HEK293 (cell line): Measurements from ENCODE around the gene KREMEN1.

Source experiments
- BCL11B ChIP-seq: fragments of 450-650 bp; formaldehyde crosslinking; IDR thresholded peaks from 2 replicates; pipeline ENCODE4 v1.5.1; 2016; ENCODE audit warnings: low read depth, missing biosample characterization, missing genetic modification characterization
- FEZF1 ChIP-seq: fragments of 450-650 bp; formaldehyde crosslinking; IDR thresholded peaks from 2 replicates; pipeline ENCODE4 v1.5.1; 2016; ENCODE audit warnings: missing biosample characterization, missing genetic modification characterization
- GLIS2 ChIP-seq: fragments of 450-650 bp; formaldehyde crosslinking; IDR thresholded peaks from 2 replicates; pipeline ENCODE4 v1.5.1; 2016; ENCODE audit warnings: missing biosample characterization, missing genetic modification characterization
- KLF16 ChIP-seq: fragments of 450-650 bp; formaldehyde crosslinking; IDR thresholded peaks from 2 replicates; pipeline ENCODE4 v1.5.1; 2017; ENCODE audit warnings: missing biosample characterization, missing genetic modification characterization
- MEIS1 ChIP-seq: sonication (generic); formaldehyde crosslinking; IDR thresholded peaks from 2 replicates; pipeline ENCODE4 v1.8.1; 2022; ENCODE audit warnings: missing genetic modification reagents, mild to moderate bottlenecking, borderline replicate concordance
- OVOL3 ChIP-seq: fragments of 450-650 bp; formaldehyde crosslinking; IDR thresholded peaks from 2 replicates; pipeline ENCODE4 v1.5.1; 2016; ENCODE audit warnings: missing biosample characterization, missing genetic modification characterization
- PATZ1 ChIP-seq: fragments of 450-650 bp; formaldehyde crosslinking; IDR thresholded peaks from 2 replicates; pipeline ENCODE4 v1.5.1; 2016; ENCODE audit warnings: missing biosample characterization, missing genetic modification characterization
- ZBTB8A ChIP-seq: fragments of 450-650 bp; formaldehyde crosslinking; IDR thresholded peaks from 2 replicates; pipeline ENCODE4 v1.5.1; 2016; ENCODE audit warnings: missing biosample characterization, missing genetic modification characterization
- ZNF114 ChIP-seq: fragments of 450-650 bp; formaldehyde crosslinking; IDR thresholded peaks from 2 replicates; pipeline ENCODE4 v1.5.0; 2017; ENCODE audit warnings: missing biosample characterization, missing genetic modification characterization
- ZNF16 ChIP-seq: fragments of 450-650 bp; formaldehyde crosslinking; IDR thresholded peaks from 2 replicates; pipeline ENCODE4 v1.5.1; 2016; ENCODE audit warnings: low read depth, missing biosample characterization, missing genetic modification characterization
- ZNF24 ChIP-seq: fragments of 450-650 bp; formaldehyde crosslinking; IDR thresholded peaks from 2 replicates; pipeline ENCODE4 v1.5.1; 2016; ENCODE audit warnings: missing biosample characterization, missing genetic modification characterization
- ZNF341 ChIP-seq: fragments of 450-650 bp; formaldehyde crosslinking; IDR thresholded peaks from 2 replicates; pipeline ENCODE4; 2016; ENCODE audit warnings: low read depth, missing biosample characterization, missing genetic modification characterization
- ZNF404 ChIP-seq: fragments of 450-650 bp; formaldehyde crosslinking; IDR thresholded peaks from 2 replicates; pipeline ENCODE4 v1.5.1; 2017; ENCODE audit warnings: missing biosample characterization, missing genetic modification characterization
- ZNF48 ChIP-seq: fragments of 450-650 bp; formaldehyde crosslinking; IDR thresholded peaks from 2 replicates; pipeline ENCODE4 v1.5.1; 2016; ENCODE audit warnings: missing biosample characterization, missing genetic modification characterization
- ZNF544 ChIP-seq: fragments of 450-650 bp; formaldehyde crosslinking; IDR thresholded peaks from 2 replicates; pipeline ENCODE4 v1.5.0; 2017; ENCODE audit warnings: missing biosample characterization, missing genetic modification characterization
- ZNF548 ChIP-seq: fragments of 450-650 bp; formaldehyde crosslinking; IDR thresholded peaks from 2 replicates; pipeline ENCODE4 v1.5.1; 2016; ENCODE audit warnings: missing biosample characterization, missing genetic modification characterization
- ZNF621 ChIP-seq: fragments of 450-650 bp; formaldehyde crosslinking; IDR thresholded peaks from 2 replicates; pipeline ENCODE4 v1.5.1; 2017; ENCODE audit warnings: missing biosample characterization, missing genetic modification characterization
- ZNF704 ChIP-seq: fragments of 450-650 bp; formaldehyde crosslinking; IDR thresholded peaks from 2 replicates; pipeline ENCODE4 v1.5.1; 2016; ENCODE audit warnings: missing biosample characterization, missing genetic modification characterization
- ZNF785 ChIP-seq: fragments of 450-650 bp; formaldehyde crosslinking; IDR thresholded peaks from 2 replicates; pipeline ENCODE4 v1.5.1; 2016; ENCODE audit warnings: missing biosample characterization, missing genetic modification characterization
- TF ChIP-seq, protein P1 (sequence below): fragments of 450-650 bp; formaldehyde crosslinking; IDR thresholded peaks from 2 replicates; pipeline ENCODE4 v1.5.1; 2017; ENCODE audit warnings: missing biosample characterization, missing genetic modification characterization
- TF ChIP-seq, protein P2 (sequence below): fragments of 450-650 bp; formaldehyde crosslinking; IDR thresholded peaks from 2 replicates; pipeline ENCODE4 v1.5.1; 2016; ENCODE audit warnings: missing biosample characterization, missing genetic modification characterization
- TF ChIP-seq, protein P3 (sequence below): fragments of 450-650 bp; formaldehyde crosslinking; IDR thresholded peaks from 2 replicates; pipeline ENCODE4 v1.5.1; 2016; ENCODE audit warnings: missing biosample characterization, missing genetic modification characterization
- TF ChIP-seq, protein P4 (sequence below): fragments of 450-650 bp; formaldehyde crosslinking; IDR thresholded peaks from 2 replicates; pipeline ENCODE4; 2016; ENCODE audit warnings: missing biosample characterization, missing genetic modification characterization
- TF ChIP-seq, protein P5 (sequence below): fragments of 450-650 bp; formaldehyde crosslinking; IDR thresholded peaks from 2 replicates; pipeline ENCODE4 v1.5.1; 2016; ENCODE audit warnings: missing biosample characterization, missing genetic modification characterization

Gene KREMEN1

DNA sequence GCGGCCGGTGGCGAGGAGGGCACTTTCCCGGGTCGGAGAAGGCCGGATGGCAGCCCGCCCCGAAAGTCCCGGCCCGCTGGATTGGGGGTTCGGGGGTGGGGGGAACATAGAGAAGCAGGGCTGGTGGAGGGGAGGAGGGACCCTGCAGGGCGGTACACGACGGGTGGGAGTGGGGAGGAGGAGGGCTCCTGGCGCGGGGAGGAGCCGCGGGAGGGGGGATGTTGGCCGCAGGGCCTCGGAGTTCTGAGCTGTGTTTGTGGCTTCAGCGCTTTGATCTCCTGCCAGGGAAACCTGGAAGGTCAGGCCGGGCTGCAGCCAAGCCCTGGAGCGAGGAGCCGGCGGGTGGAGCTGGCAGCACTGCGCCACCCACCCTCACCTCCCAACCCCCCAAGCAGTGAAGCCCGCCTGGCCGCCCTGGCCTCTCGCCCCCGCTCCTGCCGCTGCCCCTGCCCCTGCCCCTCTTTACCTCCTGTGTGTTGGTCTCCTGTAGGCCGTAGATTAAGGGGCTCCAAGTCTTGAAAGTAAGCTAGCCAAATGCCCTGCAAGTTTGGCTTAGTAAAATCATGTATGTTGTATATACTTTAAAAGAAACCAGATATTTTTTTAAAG, 42.1 kb upstream of the KREMEN1 start (continued):
- TF ChIP-seq, protein P1, sequence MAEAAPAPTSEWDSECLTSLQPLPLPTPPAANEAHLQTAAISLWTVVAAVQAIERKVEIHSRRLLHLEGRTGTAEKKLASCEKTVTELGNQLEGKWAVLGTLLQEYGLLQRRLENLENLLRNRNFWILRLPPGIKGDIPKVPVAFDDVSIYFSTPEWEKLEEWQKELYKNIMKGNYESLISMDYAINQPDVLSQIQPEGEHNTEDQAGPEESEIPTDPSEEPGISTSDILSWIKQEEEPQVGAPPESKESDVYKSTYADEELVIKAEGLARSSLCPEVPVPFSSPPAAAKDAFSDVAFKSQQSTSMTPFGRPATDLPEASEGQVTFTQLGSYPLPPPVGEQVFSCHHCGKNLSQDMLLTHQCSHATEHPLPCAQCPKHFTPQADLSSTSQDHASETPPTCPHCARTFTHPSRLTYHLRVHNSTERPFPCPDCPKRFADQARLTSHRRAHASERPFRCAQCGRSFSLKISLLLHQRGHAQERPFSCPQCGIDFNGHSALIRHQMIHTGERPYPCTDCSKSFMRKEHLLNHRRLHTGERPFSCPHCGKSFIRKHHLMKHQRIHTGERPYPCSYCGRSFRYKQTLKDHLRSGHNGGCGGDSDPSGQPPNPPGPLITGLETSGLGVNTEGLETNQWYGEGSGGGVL (tag by site-specific recombination), result peak; percentile 96
- TF ChIP-seq KLF16 (tag by site-specific recombination) (peak; percentile 88), PATZ1 (peak; percentile 94), GLIS2 (tag by site-specific recombination) (peak; percentile 93), MEIS1 (CRISPR knock-in tag) (no peak), ZNF114 (tag by site-specific recombination) (no peak), ZNF24 (0 out of 2 replicates have a peak, but pooled peaks have one; percentile 17), ZNF785 (no peak), ZNF548 (tag by site-specific recombination) (no peak), ZNF621 (tag by site-specific recombination) (no peak), ZNF16 (tag by site-specific recombination) (no peak), ZNF404 (tag by site-specific recombination) (no peak), ZBTB8A (peak; percentile 43; the same call in 1 of the 2 replicates), ZNF544 (tag by site-specific recombination) (no peak), BCL11B (tag by site-specific recombination) (0 out of 2 replicates have a peak, but pooled peaks have one; percentile 36), ZNF704 (tag by site-specific recombination) (no peak), OVOL3 (tag by site-specific recombination) (no peak), FEZF1 (tag by site-specific recombination) (no peak; the same call in 1 of the 2 replicates), ZNF341 (tag by site-specific recombination) (peak; percentile 60; the same call in 1 of the 2 replicates), ZNF48 (tag by site-specific recombination) (no peak)
- TF ChIP-seq, protein P2, sequence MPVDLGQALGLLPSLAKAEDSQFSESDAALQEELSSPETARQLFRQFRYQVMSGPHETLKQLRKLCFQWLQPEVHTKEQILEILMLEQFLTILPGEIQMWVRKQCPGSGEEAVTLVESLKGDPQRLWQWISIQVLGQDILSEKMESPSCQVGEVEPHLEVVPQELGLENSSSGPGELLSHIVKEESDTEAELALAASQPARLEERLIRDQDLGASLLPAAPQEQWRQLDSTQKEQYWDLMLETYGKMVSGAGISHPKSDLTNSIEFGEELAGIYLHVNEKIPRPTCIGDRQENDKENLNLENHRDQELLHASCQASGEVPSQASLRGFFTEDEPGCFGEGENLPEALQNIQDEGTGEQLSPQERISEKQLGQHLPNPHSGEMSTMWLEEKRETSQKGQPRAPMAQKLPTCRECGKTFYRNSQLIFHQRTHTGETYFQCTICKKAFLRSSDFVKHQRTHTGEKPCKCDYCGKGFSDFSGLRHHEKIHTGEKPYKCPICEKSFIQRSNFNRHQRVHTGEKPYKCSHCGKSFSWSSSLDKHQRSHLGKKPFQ (tag by site-specific recombination), result peak; percentile 35; the same call in 1 of the 2 replicates
- TF ChIP-seq, protein P3, sequence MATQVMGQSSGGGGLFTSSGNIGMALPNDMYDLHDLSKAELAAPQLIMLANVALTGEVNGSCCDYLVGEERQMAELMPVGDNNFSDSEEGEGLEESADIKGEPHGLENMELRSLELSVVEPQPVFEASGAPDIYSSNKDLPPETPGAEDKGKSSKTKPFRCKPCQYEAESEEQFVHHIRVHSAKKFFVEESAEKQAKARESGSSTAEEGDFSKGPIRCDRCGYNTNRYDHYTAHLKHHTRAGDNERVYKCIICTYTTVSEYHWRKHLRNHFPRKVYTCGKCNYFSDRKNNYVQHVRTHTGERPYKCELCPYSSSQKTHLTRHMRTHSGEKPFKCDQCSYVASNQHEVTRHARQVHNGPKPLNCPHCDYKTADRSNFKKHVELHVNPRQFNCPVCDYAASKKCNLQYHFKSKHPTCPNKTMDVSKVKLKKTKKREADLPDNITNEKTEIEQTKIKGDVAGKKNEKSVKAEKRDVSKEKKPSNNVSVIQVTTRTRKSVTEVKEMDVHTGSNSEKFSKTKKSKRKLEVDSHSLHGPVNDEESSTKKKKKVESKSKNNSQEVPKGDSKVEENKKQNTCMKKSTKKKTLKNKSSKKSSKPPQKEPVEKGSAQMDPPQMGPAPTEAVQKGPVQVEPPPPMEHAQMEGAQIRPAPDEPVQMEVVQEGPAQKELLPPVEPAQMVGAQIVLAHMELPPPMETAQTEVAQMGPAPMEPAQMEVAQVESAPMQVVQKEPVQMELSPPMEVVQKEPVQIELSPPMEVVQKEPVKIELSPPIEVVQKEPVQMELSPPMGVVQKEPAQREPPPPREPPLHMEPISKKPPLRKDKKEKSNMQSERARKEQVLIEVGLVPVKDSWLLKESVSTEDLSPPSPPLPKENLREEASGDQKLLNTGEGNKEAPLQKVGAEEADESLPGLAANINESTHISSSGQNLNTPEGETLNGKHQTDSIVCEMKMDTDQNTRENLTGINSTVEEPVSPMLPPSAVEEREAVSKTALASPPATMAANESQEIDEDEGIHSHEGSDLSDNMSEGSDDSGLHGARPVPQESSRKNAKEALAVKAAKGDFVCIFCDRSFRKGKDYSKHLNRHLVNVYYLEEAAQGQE (tag by site-specific recombination), result no peak
- TF ChIP-seq, protein P4, sequence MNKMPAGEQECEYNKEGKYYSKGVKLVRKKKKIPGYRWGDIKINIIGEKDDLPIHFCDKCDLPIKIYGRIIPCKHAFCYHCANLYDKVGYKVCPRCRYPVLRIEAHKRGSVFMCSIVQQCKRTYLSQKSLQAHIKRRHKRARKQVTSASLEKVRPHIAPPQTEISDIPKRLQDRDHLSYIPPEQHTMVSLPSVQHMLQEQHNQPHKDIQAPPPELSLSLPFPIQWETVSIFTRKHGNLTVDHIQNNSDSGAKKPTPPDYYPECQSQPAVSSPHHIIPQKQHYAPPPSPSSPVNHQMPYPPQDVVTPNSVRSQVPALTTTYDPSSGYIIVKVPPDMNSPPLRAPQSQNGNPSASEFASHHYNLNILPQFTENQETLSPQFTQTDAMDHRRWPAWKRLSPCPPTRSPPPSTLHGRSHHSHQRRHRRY (tag by site-specific recombination), result no peak
- TF ChIP-seq, protein P5, sequence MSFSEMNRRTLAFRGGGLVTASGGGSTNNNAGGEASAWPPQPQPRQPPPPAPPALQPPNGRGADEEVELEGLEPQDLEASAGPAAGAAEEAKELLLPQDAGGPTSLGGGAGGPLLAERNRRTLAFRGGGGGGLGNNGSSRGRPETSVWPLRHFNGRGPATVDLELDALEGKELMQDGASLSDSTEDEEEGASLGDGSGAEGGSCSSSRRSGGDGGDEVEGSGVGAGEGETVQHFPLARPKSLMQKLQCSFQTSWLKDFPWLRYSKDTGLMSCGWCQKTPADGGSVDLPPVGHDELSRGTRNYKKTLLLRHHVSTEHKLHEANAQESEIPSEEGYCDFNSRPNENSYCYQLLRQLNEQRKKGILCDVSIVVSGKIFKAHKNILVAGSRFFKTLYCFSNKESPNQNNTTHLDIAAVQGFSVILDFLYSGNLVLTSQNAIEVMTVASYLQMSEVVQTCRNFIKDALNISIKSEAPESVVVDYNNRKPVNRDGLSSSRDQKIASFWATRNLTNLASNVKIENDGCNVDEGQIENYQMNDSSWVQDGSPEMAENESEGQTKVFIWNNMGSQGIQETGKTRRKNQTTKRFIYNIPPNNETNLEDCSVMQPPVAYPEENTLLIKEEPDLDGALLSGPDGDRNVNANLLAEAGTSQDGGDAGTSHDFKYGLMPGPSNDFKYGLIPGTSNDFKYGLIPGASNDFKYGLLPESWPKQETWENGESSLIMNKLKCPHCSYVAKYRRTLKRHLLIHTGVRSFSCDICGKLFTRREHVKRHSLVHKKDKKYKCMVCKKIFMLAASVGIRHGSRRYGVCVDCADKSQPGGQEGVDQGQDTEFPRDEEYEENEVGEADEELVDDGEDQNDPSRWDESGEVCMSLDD, result peak; percentile 61
